ENCODE data around the gene ICAM3.
A peak's percentile ranks its signal among the peaks of the same experiment; 100 is the strongest.
"Not testable (repeated sequence)": the region's sequence is repeated elsewhere in the genome, so short reads cannot be mapped to it uniquely, and the experiment has no call there.

Gene ICAM3, protein sequence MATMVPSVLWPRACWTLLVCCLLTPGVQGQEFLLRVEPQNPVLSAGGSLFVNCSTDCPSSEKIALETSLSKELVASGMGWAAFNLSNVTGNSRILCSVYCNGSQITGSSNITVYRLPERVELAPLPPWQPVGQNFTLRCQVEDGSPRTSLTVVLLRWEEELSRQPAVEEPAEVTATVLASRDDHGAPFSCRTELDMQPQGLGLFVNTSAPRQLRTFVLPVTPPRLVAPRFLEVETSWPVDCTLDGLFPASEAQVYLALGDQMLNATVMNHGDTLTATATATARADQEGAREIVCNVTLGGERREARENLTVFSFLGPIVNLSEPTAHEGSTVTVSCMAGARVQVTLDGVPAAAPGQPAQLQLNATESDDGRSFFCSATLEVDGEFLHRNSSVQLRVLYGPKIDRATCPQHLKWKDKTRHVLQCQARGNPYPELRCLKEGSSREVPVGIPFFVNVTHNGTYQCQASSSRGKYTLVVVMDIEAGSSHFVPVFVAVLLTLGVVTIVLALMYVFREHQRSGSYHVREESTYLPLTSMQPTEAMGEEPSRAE

DNA sequence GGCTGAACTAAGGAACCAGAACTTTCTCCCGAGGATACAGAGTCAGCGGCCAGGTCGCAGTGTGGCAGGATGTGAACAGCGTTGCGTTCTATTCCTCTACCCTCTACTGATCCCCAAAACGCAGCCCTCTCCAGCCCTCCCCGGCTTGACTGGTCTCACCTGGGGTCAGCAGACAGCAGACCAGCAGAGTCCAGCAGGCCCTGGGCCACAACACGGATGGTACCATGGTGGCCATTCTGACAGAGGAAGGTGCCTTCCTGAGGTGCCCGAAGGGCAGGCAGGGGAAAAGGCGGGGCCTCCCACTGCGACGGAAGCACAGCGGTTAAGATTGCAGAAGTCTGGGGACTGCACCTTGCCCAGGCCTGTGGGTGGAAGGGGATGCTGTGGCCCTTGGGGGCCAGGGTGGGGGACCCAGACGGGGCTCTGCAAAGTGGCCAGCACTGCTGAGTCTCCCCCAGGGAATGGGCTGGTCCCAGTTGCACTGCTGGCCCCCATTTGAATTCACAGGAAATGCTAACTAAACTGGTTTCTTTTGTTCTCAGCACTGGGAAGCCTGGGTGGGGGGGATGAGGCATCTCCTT, at the start of gene ICAM3:
ICAM3 (minus strand) TSS at position 245 of the 581 bp plus-strand sequence; CDS start at position 235, 10 bp downstream.
- no peak for DNase-seq

DNA sequence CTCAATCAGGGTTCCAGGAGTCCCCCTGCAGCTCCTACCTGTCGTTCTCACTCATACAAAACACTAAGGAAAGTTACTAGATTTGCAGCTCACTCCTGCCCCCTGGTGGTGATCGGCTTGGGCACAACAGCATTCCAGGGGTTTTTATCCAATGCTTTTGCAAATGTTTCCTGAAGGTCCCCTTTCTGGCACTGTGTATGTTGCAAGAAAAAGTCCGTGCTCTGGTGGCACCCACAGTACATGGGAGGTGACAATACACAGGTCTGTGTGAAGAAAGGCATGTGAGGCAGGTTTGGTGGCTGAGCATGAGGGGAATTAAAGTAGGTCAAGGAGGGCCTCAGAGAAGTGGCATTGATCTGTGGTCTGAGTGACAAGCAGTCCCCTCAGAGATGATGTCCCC, 49.5 kb upstream of the ICAM3 start:
- peak in 1 of 2 experiments; percentile 55 for DNase-seq

DNA sequence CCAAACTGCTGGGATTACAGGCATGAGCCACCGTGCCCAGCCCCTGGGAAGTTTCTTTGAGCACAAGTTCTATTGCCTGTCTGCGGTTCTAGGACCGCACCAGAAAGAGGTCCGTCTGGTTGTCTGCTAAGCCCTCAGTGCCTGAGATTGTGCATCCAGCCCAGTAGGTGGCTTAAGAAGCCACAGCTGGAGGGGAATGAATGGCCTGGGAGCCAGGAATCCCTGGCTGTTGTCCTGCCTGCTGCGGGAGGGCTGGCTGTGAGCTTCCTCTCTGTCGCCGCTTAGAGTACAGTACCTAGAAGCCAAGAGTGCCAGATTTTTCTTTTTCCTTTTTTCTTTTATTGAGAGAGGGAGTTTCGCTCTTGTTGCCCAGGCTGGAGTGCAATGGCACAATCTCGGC, 45.2 kb upstream of the ICAM3 start:
- no peak for DNase-seq

DNA sequence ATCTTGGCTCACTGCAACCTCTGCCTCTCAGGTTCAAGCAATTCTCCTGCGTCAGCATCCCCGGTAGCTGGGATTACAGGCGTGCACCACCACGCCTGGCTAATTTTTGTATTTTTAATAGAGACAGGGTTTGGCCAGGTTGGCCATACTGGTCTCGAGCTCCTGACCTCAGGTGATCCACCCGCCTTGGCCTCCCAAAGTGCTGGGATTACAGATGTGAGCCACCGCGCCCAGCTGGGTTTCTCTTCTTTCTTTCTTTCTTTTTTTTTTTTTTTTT, 43.7 kb upstream of the ICAM3 start:
- not testable (repeated sequence) for DNase-seq

DNA sequence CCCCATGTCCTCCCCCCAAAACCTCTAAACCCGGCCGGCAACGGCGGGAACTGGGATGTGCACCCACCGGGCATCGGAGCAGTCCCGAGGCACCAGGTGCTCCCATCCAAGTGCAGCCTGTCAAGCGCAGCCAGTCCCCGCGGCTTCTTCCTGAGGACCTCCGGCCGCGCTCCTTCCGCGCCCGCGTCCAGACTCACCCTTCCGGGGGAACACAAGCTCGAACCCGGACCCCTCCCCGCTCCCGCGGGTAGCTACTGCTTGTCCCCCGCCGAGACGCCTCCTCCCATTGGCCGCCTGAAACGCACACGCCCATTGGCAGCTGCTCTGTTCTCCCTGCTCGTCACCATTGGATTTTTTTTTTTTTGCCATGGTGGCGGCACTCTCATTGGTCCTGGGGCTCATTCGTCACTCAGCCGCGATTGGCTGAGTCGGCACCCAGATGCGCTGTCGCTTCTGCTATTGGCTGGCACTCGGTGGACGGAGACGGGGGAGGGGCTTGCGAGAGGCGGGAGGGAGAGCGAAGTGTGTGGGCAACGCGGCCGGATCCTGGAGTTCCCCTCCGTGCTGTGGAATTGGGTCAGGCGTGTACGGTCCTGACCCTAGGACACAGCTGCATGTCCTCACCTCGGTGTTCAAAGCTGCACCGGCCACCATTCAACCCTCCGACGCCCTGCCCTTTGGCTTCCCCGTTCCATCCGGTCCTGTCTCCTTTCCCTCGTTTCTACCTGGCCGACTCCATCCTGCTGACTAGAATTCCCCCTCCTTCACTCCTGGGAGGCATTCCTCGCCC, 41.1 kb upstream of the ICAM3 start, which contains the start of gene TYK2:
TYK2 (minus strand) TSS at position 260 of the 790 bp plus-strand sequence. CDS start 2,166 bp downstream, outside the sequence.
- peak; percentile 80 to 98 for DNase-seq

DNA sequence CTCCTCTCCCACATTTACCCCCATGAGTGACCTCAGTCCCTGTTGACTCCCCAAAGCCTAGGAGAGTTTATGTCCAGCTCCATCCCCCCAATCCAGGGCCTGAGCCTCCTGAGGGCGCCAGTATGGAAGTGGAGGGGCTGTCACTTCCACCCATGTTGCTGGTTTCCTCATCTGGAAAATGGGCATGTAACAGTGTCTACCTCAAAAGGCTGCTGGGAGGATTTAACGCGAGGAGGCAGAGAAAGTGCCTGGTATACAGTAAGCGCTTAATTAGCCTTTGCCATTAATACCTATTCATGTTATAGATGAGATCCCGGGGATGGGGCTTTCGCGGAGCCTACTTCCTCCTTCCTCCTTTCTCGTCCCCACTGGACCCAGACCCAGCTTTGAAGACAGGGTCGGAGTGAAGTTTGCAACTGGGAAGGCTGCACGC, 40.5 kb upstream of the ICAM3 start:
- no peak for DNase-seq

DNA sequence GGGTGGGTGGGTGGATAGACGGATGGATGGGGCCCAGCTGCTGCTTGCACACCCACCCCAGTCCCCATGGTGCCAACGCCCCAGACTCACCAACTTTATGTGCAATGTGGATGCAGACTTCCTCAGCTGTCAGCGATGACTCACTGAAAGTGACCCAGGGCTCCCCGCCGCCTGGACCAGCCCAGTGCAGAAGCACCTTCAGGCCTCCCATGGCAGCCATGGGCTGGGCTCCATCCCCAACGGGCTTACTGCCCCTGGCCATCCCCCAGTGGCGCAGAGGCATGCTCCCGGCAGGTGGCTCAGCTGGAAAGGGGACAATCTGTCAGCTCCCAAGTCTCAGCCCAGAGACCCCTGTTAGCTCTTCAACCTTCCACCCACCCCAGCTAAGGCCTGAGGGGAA, 38.7 kb upstream of the ICAM3 start:
- no peak for DNase-seq

DNA sequence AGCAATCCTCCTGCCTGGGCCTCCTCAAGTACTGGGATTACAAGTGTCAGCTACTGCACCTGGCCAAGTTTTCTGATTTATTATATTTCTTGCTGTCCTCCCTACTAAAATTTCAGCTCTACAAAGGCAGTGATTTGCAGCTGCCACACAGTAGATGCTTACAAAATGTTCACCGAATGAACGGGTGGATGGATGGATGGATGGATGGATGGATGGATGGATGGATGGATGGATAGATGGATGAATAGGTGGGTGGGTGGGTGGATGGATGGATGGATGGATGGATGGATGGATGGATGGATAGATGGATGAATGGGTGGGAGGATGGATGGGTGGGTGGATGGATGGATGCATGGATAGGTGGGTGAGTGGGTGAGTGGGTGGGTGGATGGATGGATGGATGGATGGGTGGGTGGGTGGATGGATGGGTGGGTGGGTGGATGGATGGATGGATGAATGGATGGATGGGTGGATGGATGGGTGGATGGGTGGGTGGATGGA, 37.8 kb upstream of the ICAM3 start:
- DNase-seq, result not testable (repeated sequence)

DNA sequence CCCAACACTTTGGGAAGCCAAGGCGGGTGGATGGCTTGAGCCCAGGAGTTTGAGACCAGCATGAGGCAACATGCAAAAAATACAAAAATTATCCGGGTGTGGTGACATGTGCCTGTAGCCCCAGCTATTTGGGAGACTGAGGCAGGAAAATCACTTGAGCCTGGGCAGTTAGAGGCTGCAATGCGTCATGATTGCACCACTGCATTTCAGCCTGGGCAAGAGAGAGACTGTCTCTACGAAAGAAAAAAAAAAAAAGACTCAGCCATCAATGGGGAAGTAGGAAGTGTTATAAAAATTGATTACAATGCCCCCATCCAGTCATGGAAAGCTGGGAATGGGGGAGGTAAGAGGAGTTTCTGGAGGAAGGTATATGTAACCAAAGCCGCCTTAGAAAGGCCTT, 35.5 kb upstream of the ICAM3 start:
- DNase-seq, result no peak

DNA sequence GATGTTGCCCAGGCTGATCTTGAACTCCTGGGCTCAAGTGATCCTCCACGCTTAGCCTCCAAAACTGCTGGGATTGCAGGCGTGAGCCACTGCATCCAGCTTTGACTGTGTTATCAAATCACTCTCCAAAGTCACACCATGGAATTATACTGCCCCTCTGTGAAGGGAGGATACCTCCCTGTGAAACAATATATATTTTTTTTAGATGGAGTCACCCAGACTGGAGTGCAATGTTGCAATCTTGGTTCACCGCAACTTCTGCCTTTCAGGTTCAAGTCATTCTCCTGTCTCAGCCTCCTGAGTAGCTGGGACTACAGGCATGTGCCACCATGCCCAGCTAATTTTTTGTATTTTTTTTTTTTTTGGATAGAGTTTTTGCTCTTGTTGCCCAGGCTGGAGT, 33.3 kb upstream of the ICAM3 start:
- no peak for DNase-seq

DNA sequence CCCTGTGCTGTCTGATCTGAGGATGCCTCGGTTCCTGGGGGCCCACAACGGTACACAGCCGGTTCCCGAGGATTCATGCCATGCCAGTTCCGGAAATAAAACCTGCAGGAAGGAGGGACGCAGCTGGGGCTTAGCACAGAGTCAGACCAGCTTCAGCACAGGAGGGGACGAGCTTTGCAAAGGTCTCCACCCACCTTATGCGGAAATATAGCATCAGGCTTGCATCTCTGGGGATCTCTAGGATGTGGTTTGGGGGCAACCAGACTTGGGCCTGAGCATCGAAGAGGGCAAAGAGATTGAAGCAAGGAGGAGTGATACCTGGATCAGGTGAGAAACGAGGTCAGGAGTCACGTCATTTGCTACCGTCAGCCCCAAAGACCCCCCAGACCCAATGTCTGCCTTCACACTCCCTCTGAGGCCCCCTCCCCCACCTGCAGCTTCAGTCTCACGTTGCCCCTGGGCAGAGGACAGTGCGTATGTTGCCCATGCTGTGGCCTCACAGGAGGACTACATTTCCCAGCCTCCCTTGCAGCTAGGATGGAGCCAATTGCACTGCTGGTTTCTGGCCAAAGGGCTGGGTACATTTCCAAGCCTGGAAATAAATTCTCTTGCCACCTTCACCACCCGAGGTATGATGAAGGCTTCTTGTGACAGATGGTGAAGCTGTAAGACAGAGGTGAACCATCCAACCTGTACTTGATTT, 28.8 kb upstream of the ICAM3 start:
- DNase-seq, result no peak

DNA sequence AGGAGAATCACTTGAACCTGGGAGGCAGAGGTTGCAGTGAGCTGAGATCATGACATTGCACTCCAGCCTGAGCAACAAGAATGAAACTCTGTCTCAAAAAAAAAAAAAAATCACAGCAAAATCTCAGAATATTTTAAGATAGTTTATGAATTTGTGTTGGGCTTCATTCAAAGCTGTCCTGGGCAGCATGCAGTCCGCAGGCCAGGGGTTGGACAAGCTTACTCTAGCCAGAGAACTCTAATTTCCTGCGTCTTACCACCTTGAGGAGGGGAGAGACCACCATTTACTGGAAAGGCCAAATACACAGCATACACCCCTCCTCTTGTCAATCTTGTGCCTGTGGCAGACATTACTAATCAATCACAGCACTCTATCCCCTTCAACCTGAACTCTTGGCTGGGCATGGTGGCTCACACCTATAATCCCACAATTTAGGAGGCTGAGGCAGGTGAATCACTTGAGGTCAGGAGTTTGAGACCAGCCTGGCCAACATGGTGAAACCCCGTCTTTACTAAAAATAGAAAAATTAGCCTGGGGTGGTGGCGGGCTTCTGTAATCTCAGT, 27.6 kb upstream of the ICAM3 start:
- DNase-seq, result not testable (repeated sequence)

DNA sequence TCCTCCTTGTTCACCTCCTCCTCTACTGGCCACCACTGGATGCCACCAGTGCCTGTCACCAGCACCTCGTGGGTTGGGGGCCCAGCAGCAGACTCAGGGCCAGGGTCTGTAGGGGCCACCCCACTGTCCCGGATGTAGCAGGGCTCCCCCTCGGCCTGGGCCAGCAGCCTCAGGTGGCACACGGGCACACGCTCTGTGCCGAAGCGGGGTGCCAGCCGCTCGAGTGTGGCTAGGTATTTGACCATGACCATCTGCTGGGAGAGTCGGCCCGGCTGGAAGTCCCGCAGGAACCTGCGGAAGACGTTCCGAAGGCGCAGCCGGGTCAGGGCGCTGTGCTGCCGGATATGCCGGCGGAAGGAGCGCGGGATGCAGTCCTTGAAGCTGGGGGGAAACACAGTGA, 26.1 kb upstream of the ICAM3 start:
- no peak for DNase-seq

DNA sequence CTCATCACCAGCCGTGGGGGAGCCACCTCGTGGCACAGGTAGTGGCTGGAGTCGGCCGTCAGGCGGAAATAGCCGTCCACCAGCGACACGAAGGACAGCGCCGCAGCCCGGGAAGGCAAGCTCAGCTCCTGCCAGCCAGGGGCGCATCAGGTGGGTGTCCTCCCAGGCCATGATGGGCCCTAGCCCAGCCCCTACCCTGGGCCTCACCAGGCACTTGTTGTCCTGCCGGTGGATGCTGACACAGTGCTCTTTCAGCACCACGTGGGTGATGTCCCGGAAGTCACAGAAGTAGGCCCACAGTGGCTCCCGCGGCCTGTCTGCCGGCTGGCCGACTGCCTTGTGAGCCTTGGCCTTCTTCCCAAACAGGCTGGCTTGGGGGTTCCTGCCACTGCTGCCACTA, 25.2 kb upstream of the ICAM3 start:
- DNase-seq, result no peak

DNA sequence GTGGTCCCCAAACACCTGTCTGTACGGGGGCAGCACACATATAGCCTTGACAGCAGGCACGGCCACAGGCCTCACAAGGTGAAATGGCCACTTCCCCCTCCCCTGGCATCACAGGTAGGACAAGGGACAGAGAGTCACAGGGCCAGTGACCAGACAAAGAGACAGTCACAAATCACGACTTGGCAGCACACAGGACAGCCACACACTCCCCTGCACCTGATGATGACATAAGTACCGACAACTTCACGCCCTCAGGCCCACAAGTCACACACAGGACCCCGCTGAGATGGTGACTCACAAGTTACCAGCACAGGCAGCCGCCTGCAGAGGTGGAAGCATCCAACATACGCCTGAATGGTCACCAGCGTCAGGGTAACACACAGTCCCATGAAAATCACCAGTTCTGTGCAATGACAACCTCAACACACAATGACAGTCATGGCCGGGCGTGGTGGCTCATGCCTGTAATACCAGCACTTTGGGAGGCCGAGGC, 24.4 kb upstream of the ICAM3 start:
- no peak for DNase-seq

DNA sequence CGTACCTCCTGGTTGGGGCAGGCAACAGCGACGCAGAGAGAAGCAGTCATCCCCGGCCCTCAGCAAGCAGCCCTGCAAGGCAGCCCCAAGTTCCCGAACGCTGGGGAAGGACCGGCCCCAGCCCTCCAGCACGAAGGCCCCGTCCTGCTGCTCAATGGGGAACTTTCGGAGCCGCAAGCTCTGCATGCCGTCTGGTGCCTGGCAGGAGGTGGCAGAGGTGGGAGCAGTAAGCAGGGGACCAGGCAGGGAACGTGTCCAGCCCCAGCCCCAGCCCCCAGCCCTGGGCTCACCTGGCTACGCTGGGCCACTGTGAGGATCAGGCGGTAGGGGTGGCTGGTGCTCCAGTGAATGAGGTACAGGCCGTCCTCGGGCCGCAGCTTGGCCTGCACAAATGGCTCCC, 22.8 kb upstream of the ICAM3 start:
- DNase-seq, result no peak

DNA sequence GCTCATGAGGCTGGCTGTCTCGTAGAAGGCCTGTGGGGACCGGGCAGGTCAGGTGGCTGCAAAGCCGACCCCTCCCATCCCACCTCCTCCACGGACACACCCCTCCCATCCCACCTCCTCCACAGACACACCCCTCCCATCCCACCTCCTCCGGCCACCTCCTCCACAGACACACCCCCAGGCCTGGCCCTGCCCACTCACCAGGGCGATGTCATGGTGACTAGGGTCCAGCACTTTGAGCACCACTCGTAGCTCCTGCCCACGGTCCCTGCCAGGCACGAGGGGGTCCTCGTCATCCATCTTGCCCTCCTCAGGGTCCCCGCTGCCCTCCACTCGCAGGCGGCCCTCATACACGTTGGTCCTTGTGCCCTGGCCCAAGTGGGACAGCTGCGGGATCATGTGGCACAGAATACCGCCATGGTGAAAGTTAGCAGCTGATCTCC, 22.2 kb upstream of the ICAM3 start:
- DNase-seq, result no peak

DNA sequence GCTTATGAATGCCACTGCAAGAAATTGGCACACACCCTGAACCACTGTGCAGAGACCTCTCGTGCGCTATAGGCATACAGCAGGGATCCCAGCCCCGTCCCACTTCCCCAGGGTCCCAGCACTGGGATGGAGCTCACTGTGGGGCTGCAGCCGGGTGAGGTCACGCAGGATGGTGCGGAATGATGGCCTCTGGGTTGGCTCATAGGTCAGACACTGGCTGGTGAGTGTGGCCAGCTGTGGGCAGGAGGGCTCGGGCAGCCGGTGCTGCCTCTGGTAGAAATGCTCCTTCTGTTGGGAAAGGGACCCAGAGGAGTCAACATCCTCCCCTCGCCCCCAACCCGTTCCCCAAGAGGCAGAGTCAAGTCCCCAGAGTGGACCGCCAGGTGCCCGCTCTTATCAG, 17.0 kb upstream of the ICAM3 start:
- no peak for DNase-seq

DNA sequence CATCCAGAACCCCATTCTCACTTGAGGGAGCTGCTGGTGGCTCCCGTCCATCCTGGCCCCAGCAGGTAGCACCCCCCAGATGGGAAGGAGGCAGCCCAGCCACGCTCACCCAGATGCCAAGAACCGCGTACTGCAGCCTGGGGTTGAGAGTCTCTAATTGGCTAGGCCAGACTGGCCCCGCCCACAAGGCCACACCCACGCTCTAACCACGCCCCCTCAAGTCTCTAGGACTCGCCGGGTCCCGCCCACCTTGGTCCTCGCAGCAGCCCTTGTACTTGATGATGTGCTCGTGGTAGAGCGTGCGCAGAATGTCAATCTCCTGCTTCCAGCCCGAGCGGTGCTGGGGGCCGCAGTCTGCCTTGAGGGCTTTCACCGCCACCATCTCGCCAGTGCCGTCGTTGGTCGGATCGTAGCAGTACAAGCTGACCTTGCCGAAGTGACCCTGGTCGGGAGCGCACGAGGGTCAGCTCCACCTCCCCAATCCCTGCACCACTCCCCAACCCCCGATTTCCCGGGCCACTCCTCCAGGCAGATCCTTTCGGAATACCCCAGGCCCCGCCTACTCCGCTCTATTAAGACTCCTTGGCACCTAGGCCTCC, 14.5 kb upstream of the ICAM3 start:
- DNase-seq, result no peak

DNA sequence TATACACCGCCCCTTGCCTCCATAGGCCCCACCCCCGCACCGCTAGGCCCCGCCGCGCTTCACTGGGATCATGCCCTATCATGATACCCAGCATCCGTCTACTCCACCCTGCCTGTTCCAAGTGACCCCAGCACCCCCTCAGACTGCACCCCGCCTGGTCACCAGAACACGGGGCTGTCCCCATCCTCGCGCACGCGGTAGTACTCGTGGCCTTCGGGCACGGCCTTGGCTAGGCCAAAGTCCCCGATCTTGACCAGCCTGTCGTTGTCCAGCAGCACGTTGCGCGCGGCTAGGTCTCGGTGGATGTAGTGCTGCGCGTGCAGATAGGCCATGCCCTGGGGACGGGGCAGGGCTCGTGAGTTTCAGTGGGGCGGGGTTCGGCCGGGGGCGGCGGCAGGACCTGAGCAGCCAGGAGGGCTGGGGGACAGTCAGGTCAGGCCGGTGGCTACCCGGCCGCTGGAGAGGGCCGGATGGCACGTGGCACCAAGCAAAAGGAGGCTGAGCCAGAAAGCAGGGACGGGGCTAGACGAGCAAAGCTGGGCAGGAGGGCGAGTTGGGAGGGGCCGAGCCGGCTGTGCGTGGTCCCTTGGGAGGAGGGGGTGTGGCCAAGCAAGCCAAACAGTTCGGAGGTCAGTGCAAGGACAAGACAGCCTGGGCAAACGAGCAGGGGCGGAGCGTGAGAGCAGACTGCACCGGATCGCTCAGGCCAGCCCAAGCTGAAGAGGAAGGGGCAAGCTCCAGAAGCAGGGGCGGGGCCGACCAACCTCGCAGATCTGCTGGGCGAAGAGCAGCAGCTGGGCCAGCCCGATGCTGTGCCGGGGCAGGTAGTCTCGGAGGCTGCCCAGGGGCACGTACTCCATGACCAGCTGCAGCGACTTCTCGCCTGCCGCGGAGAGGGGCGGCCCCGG, 13.6 kb upstream of the ICAM3 start:
- DNase-seq, result no peak

DNA sequence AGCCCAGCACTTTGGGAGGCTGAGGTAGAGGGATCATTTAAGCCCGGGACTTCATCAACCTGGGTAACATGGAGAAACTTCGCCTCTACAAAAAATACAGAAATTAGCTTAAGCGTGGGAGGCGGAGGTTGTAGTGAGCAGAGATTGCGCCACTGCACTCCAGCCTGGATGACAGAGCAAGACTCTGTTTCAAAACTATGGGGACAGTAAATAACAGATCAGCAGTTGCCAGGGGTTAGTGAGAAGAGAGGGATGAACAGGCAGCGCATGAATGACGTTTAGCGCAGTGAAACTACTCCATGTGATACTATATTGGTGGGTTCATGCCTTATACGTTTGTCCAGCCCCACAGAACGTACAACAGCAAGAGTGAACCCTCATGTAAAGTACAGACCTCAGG, 7.1 kb upstream of the ICAM3 start:
- no peak for DNase-seq
